Thyroid gland (tissue), 4 donors: ENCODE data around the gene TCERG1L.

Source experiments
- CTCF ChIP-seq, 6 experiments: fragments of 200-600 bp in 3 of 6; fragments of 450-650 bp in 3 of 6; sonication (generic) in 3 of 6; IDR thresholded peaks; one replicate each; pipeline ENCODE4 v1.5.1; 2016 to 2019; ENCODE audit warnings: antibody characterized with exemption in 6 of 6, mild to moderate bottlenecking in 2 of 6, inconsistent platforms in 1 of 6, moderate library complexity in 1 of 6
- POLR2A ChIP-seq, 2 donors: fragments of 450-650 bp; IDR thresholded peaks; one replicate each; pipeline ENCODE4 v1.6.1; 2017; ENCODE audit warnings: antibody characterized with exemption in 2 of 2, mild to moderate bottlenecking in 2 of 2, moderate library complexity in 1 of 2

- TF ChIP-seq CTCF (IDR thresholded peaks at IDR 0.05) = no peak
- TF ChIP-seq POLR2A (IDR thresholded peaks at IDR 0.05) = no peak
These were observed 166.7 kb downstream of the TCERG1L start for GRCh38 chr10:131144711-131145375.
